ENCODE measurements around the gene ARID3B.
"Not testable (repeated sequence)": the region's sequence is repeated elsewhere in the genome, so short reads cannot be mapped to it uniquely, and the experiment has no call there.

The ARID3B gene

GRCh38 chr15:74626336-74626735, 85.3 kb downstream of the ARID3B start:
- no peak overlapping the region for H3K9ac ChIP-seq (ENCODE audit: low read length)
- H3K27me3 ChIP-seq (replicated peaks; ENCODE audit: control insufficient read depth, insufficient read depth, low read length) = no peaks in the 10 kb centered on the region
- DNase-seq (ENCODE audit: low read depth) = no peak
- peaks cover 12% of the 10 kb centered on the region for H3K4me1 ChIP-seq (ENCODE audit: control insufficient read depth, insufficient read depth, low read length)
- H3K4me3 ChIP-seq (ENCODE audit: low read length) = no peak overlapping the region
- H3K9me3 ChIP-seq (ENCODE audit: control insufficient read depth, low read length) = no peaks in the 10 kb centered on the region
- peaks cover 93% of the 10 kb centered on the region for H3K36me3 ChIP-seq (ENCODE audit: control insufficient read depth, insufficient read depth, low read length, severe bottlenecking)

GRCh38 chr15:74626752-74627692, 86.0 kb downstream of the ARID3B start:
- H3K27me3 ChIP-seq (replicated peaks; ENCODE audit: control insufficient read depth, insufficient read depth, low read length) = no peaks in the 10 kb centered on the region
- no peak overlapping the region for H3K9ac ChIP-seq (ENCODE audit: low read length)
- DNase-seq (ENCODE audit: low read depth) = no peak
- H3K9me3 ChIP-seq (ENCODE audit: control insufficient read depth, low read length) = no peaks in the 10 kb centered on the region
- H3K4me3 ChIP-seq (ENCODE audit: low read length) = no peak overlapping the region
- H3K4me1 ChIP-seq (ENCODE audit: control insufficient read depth, insufficient read depth, low read length) = peaks cover 12% of the 10 kb centered on the region
- H3K36me3 ChIP-seq (ENCODE audit: control insufficient read depth, insufficient read depth, low read length, severe bottlenecking) = peaks cover 87% of the 10 kb centered on the region

- Histone ChIP-seq H3K9me3 (ENCODE audit: control insufficient read depth, low read length) (no peaks in the 10 kb centered on the region), H3K4me1 (ENCODE audit: control insufficient read depth, insufficient read depth, low read length) (peaks cover 12% of the 10 kb centered on the region), H3K9ac (ENCODE audit: low read length) (no peak overlapping the region), H3K27me3 (replicated peaks; ENCODE audit: control insufficient read depth, insufficient read depth, low read length) (no peaks in the 10 kb centered on the region), H3K36me3 (ENCODE audit: control insufficient read depth, insufficient read depth, low read length, severe bottlenecking) (peaks cover 86% of the 10 kb centered on the region), H3K4me3 (ENCODE audit: low read length) (no peak overlapping the region)
- DNase-seq (ENCODE audit: low read depth) = no peak
Observed at GRCh38 chr15:74627766-74628165, 86.7 kb downstream of the ARID3B start.

- H3K4me3 ChIP-seq (ENCODE audit: low read length) = no peak overlapping the region
- H3K36me3 ChIP-seq (ENCODE audit: control insufficient read depth, insufficient read depth, low read length, severe bottlenecking) = peaks cover 85% of the 10 kb centered on the region
- H3K4me1 ChIP-seq (ENCODE audit: control insufficient read depth, insufficient read depth, low read length) = peaks cover 12% of the 10 kb centered on the region
- H3K9me3 ChIP-seq (ENCODE audit: control insufficient read depth, low read length) = no peaks in the 10 kb centered on the region
- DNase-seq (ENCODE audit: low read depth) = no peak
- no peak overlapping the region for H3K9ac ChIP-seq (ENCODE audit: low read length)
- H3K27me3 ChIP-seq (replicated peaks; ENCODE audit: control insufficient read depth, insufficient read depth, low read length) = no peaks in the 10 kb centered on the region
Observed at GRCh38 chr15:74628199-74628598, 87.2 kb downstream of the ARID3B start.

- Histone ChIP-seq H3K9me3 (ENCODE audit: control insufficient read depth, low read length) (no peaks in the 10 kb centered on the region), H3K4me1 (ENCODE audit: control insufficient read depth, insufficient read depth, low read length) (peaks cover 12% of the 10 kb centered on the region), H3K4me3 (ENCODE audit: low read length) (no peak overlapping the region), H3K36me3 (ENCODE audit: control insufficient read depth, insufficient read depth, low read length, severe bottlenecking) (peaks cover 84% of the 10 kb centered on the region), H3K9ac (ENCODE audit: low read length) (no peak overlapping the region), H3K27me3 (replicated peaks; ENCODE audit: control insufficient read depth, insufficient read depth, low read length) (no peaks in the 10 kb centered on the region)
- DNase-seq (ENCODE audit: low read depth) = no peak
Observed at GRCh38 chr15:74628949-74629348, 87.9 kb downstream of the ARID3B start.

GRCh38 chr15:74629696-74630095, 88.7 kb downstream of the ARID3B start:
- DNase-seq (ENCODE audit: low read depth); H3K27me3 ChIP-seq (replicated peaks; ENCODE audit: control insufficient read depth, insufficient read depth, low read length); H3K4me3 ChIP-seq (ENCODE audit: low read length); H3K9me3 ChIP-seq (ENCODE audit: control insufficient read depth, low read length): not testable (repeated sequence)
- peaks cover 84% of the 10 kb centered on the region for H3K36me3 ChIP-seq (ENCODE audit: control insufficient read depth, insufficient read depth, low read length, severe bottlenecking)
- H3K4me1 ChIP-seq (ENCODE audit: control insufficient read depth, insufficient read depth, low read length) = peaks cover 12% of the 10 kb centered on the region
- H3K9ac ChIP-seq (ENCODE audit: low read length) = peak overlapping the region; percentile 47

GRCh38 chr15:74630284-74631086, 89.5 kb downstream of the ARID3B start:
- Histone ChIP-seq H3K4me3 (ENCODE audit: low read length) (no peak overlapping the region), H3K36me3 (ENCODE audit: control insufficient read depth, insufficient read depth, low read length, severe bottlenecking) (peaks cover 83% of the 10 kb centered on the region), H3K4me1 (ENCODE audit: control insufficient read depth, insufficient read depth, low read length) (peaks cover 14% of the 10 kb centered on the region), H3K9me3 (ENCODE audit: control insufficient read depth, low read length) (no peaks in the 10 kb centered on the region), H3K9ac (ENCODE audit: low read length) (peak overlapping the region; percentile 47), H3K27me3 (replicated peaks; ENCODE audit: control insufficient read depth, insufficient read depth, low read length) (no peaks in the 10 kb centered on the region)
- no peak for DNase-seq (ENCODE audit: low read depth)

GRCh38 chr15:74631087-74631385, 90.0 kb downstream of the ARID3B start:
- Histone ChIP-seq H3K9ac (ENCODE audit: low read length) (peak overlapping the region; percentile 27), H3K27me3 (replicated peaks; ENCODE audit: control insufficient read depth, insufficient read depth, low read length) (no peaks in the 10 kb centered on the region), H3K9me3 (ENCODE audit: control insufficient read depth, low read length) (no peaks in the 10 kb centered on the region), H3K36me3 (ENCODE audit: control insufficient read depth, insufficient read depth, low read length, severe bottlenecking) (peaks cover 83% of the 10 kb centered on the region), H3K4me1 (ENCODE audit: control insufficient read depth, insufficient read depth, low read length) (peaks cover 15% of the 10 kb centered on the region), H3K4me3 (ENCODE audit: low read length) (no peak overlapping the region)
- DNase-seq (ENCODE audit: low read depth) = no peak

- H3K36me3 ChIP-seq (ENCODE audit: control insufficient read depth, insufficient read depth, low read length, severe bottlenecking) = peaks cover 83% of the 10 kb centered on the region
- H3K27me3 ChIP-seq (replicated peaks; ENCODE audit: control insufficient read depth, insufficient read depth, low read length) = no peaks in the 10 kb centered on the region
- H3K4me1 ChIP-seq (ENCODE audit: control insufficient read depth, insufficient read depth, low read length) = peaks cover 15% of the 10 kb centered on the region
- peak overlapping the region; percentile 27 for H3K9ac ChIP-seq (ENCODE audit: low read length)
- no peak overlapping the region for H3K4me3 ChIP-seq (ENCODE audit: low read length)
- no peak for DNase-seq (ENCODE audit: low read depth)
- H3K9me3 ChIP-seq (ENCODE audit: control insufficient read depth, low read length) = no peaks in the 10 kb centered on the region
Observed at GRCh38 chr15:74631408-74631807, 90.4 kb downstream of the ARID3B start.

- DNase-seq (ENCODE audit: low read depth) = peak; percentile 72
- H3K9ac ChIP-seq (ENCODE audit: low read length) = peak overlapping the region; percentile 27
- peaks cover 15% of the 10 kb centered on the region for H3K4me1 ChIP-seq (ENCODE audit: control insufficient read depth, insufficient read depth, low read length)
- H3K9me3 ChIP-seq (ENCODE audit: control insufficient read depth, low read length) = no peaks in the 10 kb centered on the region
- H3K36me3 ChIP-seq (ENCODE audit: control insufficient read depth, insufficient read depth, low read length, severe bottlenecking) = peaks cover 83% of the 10 kb centered on the region
- no peaks in the 10 kb centered on the region for H3K27me3 ChIP-seq (replicated peaks; ENCODE audit: control insufficient read depth, insufficient read depth, low read length)
- H3K4me3 ChIP-seq (ENCODE audit: low read length) = no peak overlapping the region
Observed at GRCh38 chr15:74631935-74632560, 91.0 kb downstream of the ARID3B start.

GRCh38 chr15:74632601-74633000, 91.6 kb downstream of the ARID3B start:
- H3K9me3 ChIP-seq (ENCODE audit: control insufficient read depth, low read length) = no peaks in the 10 kb centered on the region
- H3K36me3 ChIP-seq (ENCODE audit: control insufficient read depth, insufficient read depth, low read length, severe bottlenecking) = peaks cover 77% of the 10 kb centered on the region
- H3K27me3 ChIP-seq (replicated peaks; ENCODE audit: control insufficient read depth, insufficient read depth, low read length) = no peaks in the 10 kb centered on the region
- DNase-seq (ENCODE audit: low read depth) = no peak
- H3K4me1 ChIP-seq (ENCODE audit: control insufficient read depth, insufficient read depth, low read length) = peaks cover 15% of the 10 kb centered on the region
- no peak overlapping the region for H3K4me3 ChIP-seq (ENCODE audit: low read length)
- H3K9ac ChIP-seq (ENCODE audit: low read length) = no peak overlapping the region

All from adipocyte (in vitro differentiated cells).